IMR-90 (cell line): ENCODE measurements around the gene GABRB3. TPM values are rescaled to one million over a fixed set of nuclear protein-coding genes. Genes with fewer than 3 reads are reported as not detected.

Experiments used
- ATAC-seq: fragments of 200-7000 bp; cut with Tn5 transposase; 2 replicates; pipeline ENCODE4 v1.9.1; 2020; ENCODE audit warnings: low read depth, mild to moderate bottlenecking, moderate library complexity
- BruUV-seq: library from RNA; stranded (reverse); fragments of 400-500 nt; replicated peaks from 2 replicates; lab custom pipeline; 2021; lab: Mats Ljungman, UMichigan
- CTCF ChIA-PET: fragments of 300-600 bp; formaldehyde crosslinking; extraction: SDS; loops from one replicate; lab custom pipeline; 2021; ENCODE audit warnings: antibody characterized with exemption; lab: Yijun Ruan, JAX
- POLR2A ChIA-PET: fragments of 300-600 bp; sonication (Branson Sonifier 250); formaldehyde crosslinking; loops from one replicate; lab custom pipeline; 2022; ENCODE audit warnings: antibody characterized with exemption; ENCODE audit not compliant: unreplicated experiment; lab: Charles Lee
- DNase-seq: peaks from one replicate; pipeline ENCODE4 v3.0.0; 2013
- H2AFZ ChIP-seq: replicated peaks from 2 replicates; pipeline ENCODE3; 2013; ENCODE audit warnings: low read length, mild to moderate bottlenecking; ENCODE audit not compliant: poor library complexity
- H2AK5ac ChIP-seq: 2 replicates; pipeline ENCODE4 v1.6.1; 2013; ENCODE audit warnings: low read depth, low read length, inconsistent platforms
- H2AK9ac ChIP-seq: replicated peaks from 2 replicates; pipeline ENCODE3; 2013; ENCODE audit warnings: mild to moderate bottlenecking, low read depth, low read length, moderate library complexity; ENCODE audit not compliant: poor library complexity
- H2BK120ac ChIP-seq: 2 replicates; pipeline ENCODE4 v1.6.1; 2013; ENCODE audit warnings: low read depth, low read length, inconsistent platforms
- H2BK15ac ChIP-seq: 3 replicates; pipeline ENCODE4 v1.6.1; 2013; ENCODE audit warnings: low read depth, low read length, inconsistent platforms
- H2BK20ac ChIP-seq: 2 replicates; pipeline ENCODE4 v1.6.1; 2013; ENCODE audit warnings: low read depth, mild to moderate bottlenecking, inconsistent platforms, low read length, moderate library complexity
- H2BK5ac ChIP-seq: 2 replicates; pipeline ENCODE4 v1.6.1; 2013; ENCODE audit warnings: mild to moderate bottlenecking, low read depth, low read length, inconsistent platforms; ENCODE audit not compliant: poor library complexity, severe bottlenecking
- H3K14ac ChIP-seq: replicated peaks from 2 replicates; pipeline ENCODE4 v1.6.1; 2013; ENCODE audit warnings: low read depth, low read length, inconsistent platforms
- H3K18ac ChIP-seq: 2 replicates; pipeline ENCODE4 v1.6.1; 2013; ENCODE audit warnings: low read depth, low read length, control low read depth
- H3K23ac ChIP-seq: 2 replicates; pipeline ENCODE4 v1.6.1; 2013; ENCODE audit warnings: low read depth, low read length, inconsistent platforms
- H3K27ac ChIP-seq: 2 replicates; pipeline ENCODE4 v1.5.1; 2013; ENCODE audit warnings: mild to moderate bottlenecking, control low read depth, low read length; ENCODE audit not compliant: insufficient read depth
- H3K27me3 ChIP-seq: 2 replicates; pipeline ENCODE4 v1.6.1; 2013; ENCODE audit warnings: low read length; ENCODE audit not compliant: control insufficient read depth, insufficient read depth
- H3K36me3 ChIP-seq: 2 replicates; pipeline ENCODE4 v1.6.1; 2013; ENCODE audit warnings: low read length, mixed read lengths; ENCODE audit not compliant: control insufficient read depth, insufficient read depth
- H3K4ac ChIP-seq: 2 replicates; pipeline ENCODE4 v1.6.1; 2013; ENCODE audit warnings: low read depth, low read length, inconsistent platforms
- H3K4me1 ChIP-seq: 2 replicates; pipeline ENCODE4 v1.6.1; 2013; ENCODE audit warnings: low read length, mixed read lengths; ENCODE audit not compliant: control insufficient read depth, insufficient read depth
- H3K4me2 ChIP-seq: 2 replicates; pipeline ENCODE4 v1.6.1; 2013; ENCODE audit warnings: low read depth, mild to moderate bottlenecking, control low read depth, low read length, moderate library complexity
- H3K4me3 ChIP-seq: 2 replicates; pipeline ENCODE4 v1.5.1; 2013; ENCODE audit warnings: low read depth, mild to moderate bottlenecking, control low read depth, low read length, moderate library complexity; ENCODE audit not compliant: insufficient read depth
- H3K56ac ChIP-seq: 2 replicates; pipeline ENCODE4 v1.6.1; 2013; ENCODE audit warnings: low read length, inconsistent platforms; ENCODE audit not compliant: insufficient read depth; ENCODE audit errors: extremely low read depth
- H3K79me1 ChIP-seq, 2 experiments: 2 replicates each; pipeline ENCODE4 v1.6.1; 2013; ENCODE audit warnings: low read length in 2 of 2, inconsistent platforms in 1 of 2, low read depth in 1 of 2
- H3K9ac ChIP-seq: 2 replicates; pipeline ENCODE4 v1.6.1; 2013; ENCODE audit warnings: low read depth, low read length, control low read depth
- H3K9me1 ChIP-seq: 2 replicates; pipeline ENCODE4 v1.6.1; 2013; ENCODE audit warnings: low read length, inconsistent platforms; ENCODE audit not compliant: insufficient read depth
- H3K9me3 ChIP-seq: 2 replicates; pipeline ENCODE4 v1.6.1; 2013; ENCODE audit warnings: low read length; ENCODE audit not compliant: control insufficient read depth, insufficient read depth
- H4K20me1 ChIP-seq: 2 replicates; pipeline ENCODE4 v1.6.1; 2013; ENCODE audit warnings: low read length, inconsistent platforms; ENCODE audit not compliant: insufficient read depth
- H4K5ac ChIP-seq: 2 replicates; pipeline ENCODE4 v1.6.1; 2013; ENCODE audit warnings: mild to moderate bottlenecking, low read depth, low read length, control low read depth
- H4K8ac ChIP-seq, 2 experiments: 2 replicates each; pipeline ENCODE4 v1.6.1; 2013; ENCODE audit warnings: low read depth in 2 of 2, low read length in 2 of 2, control low read depth in 1 of 2, inconsistent platforms in 1 of 2
- H4K91ac ChIP-seq: 2 replicates; pipeline ENCODE4 v1.6.1; 2013; ENCODE audit warnings: low read depth, low read length, inconsistent platforms; ENCODE audit not compliant: insufficient read depth
- NFE2L2 ChIP-seq: fragments of 150-350 bp; IDR thresholded peaks from 2 replicates; pipeline ENCODE4 v1.6.1; 2016; ENCODE audit warnings: low read depth, mild to moderate bottlenecking, low read length
- SMC3 ChIP-seq: fragments of 150-350 bp; IDR thresholded peaks from 2 replicates; pipeline ENCODE4 v1.6.1; 2016; ENCODE audit warnings: low read depth, mild to moderate bottlenecking, antibody characterized with exemption, low read length, moderate library complexity
- WGBS, 2 experiments: methylation state at CpG; one replicate each; pipeline versions ENCODE4 v1.1.5 to v1.1.7; 2013; ENCODE audit warnings: missing lambda C conversion rate in 2 of 2; ENCODE audit not compliant: insufficient read length in 1 of 2; ENCODE audit errors: extremely low coverage in 2 of 2; 5-methylcytosine and 5-hydroxymethylcytosine counted together
- dilution Hi-C: fragments of 300-500 bp; cut with HindIII; formaldehyde crosslinking; loops from one replicate; pipeline ENCODE4 v1.14.3; 2018; ENCODE audit warnings: low sequenced_read_pairs; ENCODE audit not compliant: unreplicated experiment
- in situ Hi-C: fragments of 300-500 bp; cut with MboI; formaldehyde crosslinking; loops from 3 replicates; pipeline ENCODE4 v1.14.3; 2019; ENCODE audit warnings: low sequenced_read_pairs, inconsistent platforms, mixed read lengths
- intact Hi-C: fragments of 100-400 bp; cut with micrococcal nuclease; formaldehyde crosslinking; loops from 2 replicates; pipeline ENCODE4 v1.10.0; 2022
- polyA plus RNA-seq, 3 experiments: library from polyadenylated mRNA; depleted of rRNA; stranded (reverse); fragments of >200 nt; gene quantifications; 2 replicates each; pipeline ENCODE4 v1.2.3, GENCODE V29; 2012; ENCODE audit warnings: low replicate concordance in 1 of 3
- total RNA-seq: library from RNA; depleted of rRNA; stranded (reverse); fragments of >200 nt; gene quantifications from 2 replicates; pipeline ENCODE4 v1.2.3, GENCODE V29; 2012

The GABRB3 gene
- total and polyA plus RNA-seq, 2 of the 4 experiments (the other 2 are of a cell fraction) = 0.36 to 0.54 TPM

DNA sequence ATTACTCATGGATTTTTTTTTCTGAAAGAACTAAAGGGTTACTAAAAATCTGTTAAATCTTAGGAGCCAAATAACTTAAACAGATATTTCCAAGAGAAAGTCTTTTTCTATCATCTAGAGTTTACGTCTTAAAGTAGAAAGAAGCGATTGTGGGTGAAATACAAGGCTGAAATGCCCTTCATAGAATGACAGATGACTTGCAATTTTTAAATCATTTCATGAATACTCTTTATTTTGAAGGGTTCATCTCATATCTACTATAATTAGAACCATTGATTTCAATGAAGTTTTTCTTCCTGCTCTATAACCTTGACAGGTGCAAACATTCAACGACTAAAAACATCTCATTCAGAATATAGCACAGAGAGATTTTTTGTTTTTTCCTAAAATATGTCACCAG lies 217.0 kb downstream of the GABRB3 start:
- Histone ChIP-seq H3K56ac (no peak overlapping the region), H3K4me1 (no peaks in the 10 kb centered on the region), H3K18ac (no peak overlapping the region), H4K8ac (no peak overlapping the region), H3K9ac (no peak overlapping the region), H3K23ac (no peak overlapping the region), H3K9me3 (peaks cover 14% of the 10 kb centered on the region), H2BK15ac (no peak overlapping the region), H3K79me1 (no peaks in the 10 kb centered on the region), H2AK5ac (no peak overlapping the region), H3K36me3 (no peaks in the 10 kb centered on the region), H3K14ac (no peak overlapping the region), H4K5ac (no peak overlapping the region), H3K27ac (no peak overlapping the region), H3K4me2 (no peak overlapping the region), H3K4ac (no peak overlapping the region), H2BK5ac (no peak overlapping the region), H2BK120ac (no peak overlapping the region), H3K4me3 (no peak overlapping the region), H2AFZ (no peak overlapping the region), H2BK20ac (no peak overlapping the region), H3K27me3 (no peaks in the 10 kb centered on the region), H4K20me1 (no peaks in the 10 kb centered on the region), H2AK9ac (no peak overlapping the region), H4K91ac (no peak overlapping the region), H3K9me1 (no peaks in the 10 kb centered on the region)
- in situ Hi-C loops (no loop called here), dilution Hi-C loops (no loop called here), intact Hi-C loops (no loop called here)
- no TSS peak for BruUV-seq
- DNase-seq (no peak), ATAC-seq (no peak)
- 0 out of 2 replicates have a peak, but pooled peaks have one; percentile 14 for TF ChIP-seq NFE2L2
- no peak for TF ChIP-seq SMC3
- CTCF ChIA-PET = no interaction called here
- POLR2A ChIA-PET = no interaction called here
- WGBS, 2 experiments = no CpG with 5 or more reads among the region's 3 CpGs
